Measurements from ENCODE around the gene LSAMP.

Gene LSAMP

GRCh38 chr3:116254541-116254940, 190.7 kb downstream of the LSAMP start:
- Histone ChIP-seq H3K79me1 (ENCODE audit: low read length) (no peaks in the 10 kb centered on the region), H3K4me3 (ENCODE audit: low read depth, low read length) (no peak overlapping the region), H3K27ac (ENCODE audit: low read depth, low read length) (no peak overlapping the region), H2BK120ac (ENCODE audit: insufficient read depth, low read length, poor library complexity) (no peak overlapping the region), H4K8ac (ENCODE audit: low read depth, low read length) (no peak overlapping the region), H2AK5ac (ENCODE audit: low read length) (no peak overlapping the region), H3K79me2 (ENCODE audit: control insufficient read depth, insufficient read depth, low read length, poor library complexity) (no peaks in the 10 kb centered on the region), H2BK12ac (ENCODE audit: low read length) (no peak overlapping the region), H2AFZ (ENCODE audit: insufficient read depth, low read length, poor library complexity) (no peak overlapping the region), H3K4ac (ENCODE audit: low read depth, low read length) (no peak overlapping the region), H3K14ac (ENCODE audit: low read length) (no peak overlapping the region), H3K23ac (ENCODE audit: low read length) (no peak overlapping the region), H3K27me3 (ENCODE audit: insufficient read depth, low read length) (no peaks in the 10 kb centered on the region), H3K4me1 (ENCODE audit: control insufficient read depth in 1 of 2, insufficient read depth in 2 of 2, low read length in 2 of 2) (no peaks in the 10 kb centered on the region), H4K91ac (ENCODE audit: low read depth, low read length) (no peak overlapping the region), H3K9ac (ENCODE audit: low read length) (no peak overlapping the region), H2BK5ac (ENCODE audit: low read depth, low read length, poor library complexity) (no peak overlapping the region), H3K4me2 (ENCODE audit: low read length) (no peak overlapping the region), H3K18ac (ENCODE audit: low read length) (no peak overlapping the region), H4K12ac (ENCODE audit: low read depth, low read length) (no peak overlapping the region), H3K9me3 (ENCODE audit: insufficient read depth, low read depth, low read length) (no peaks in the 10 kb centered on the region), H3K36me3 (ENCODE audit: control insufficient read depth in 1 of 2, insufficient read depth in 2 of 2, low read length in 2 of 2) (no peaks in the 10 kb centered on the region)
- DNase-seq, result no peak
- WGBS (ENCODE audit: extremely low coverage, insufficient coverage, insufficient read length), result no CpG with 5 or more reads among the region's 3 CpGs

- no peak overlapping the region for H3K9ac ChIP-seq (ENCODE audit: low read length)
- H2AFZ ChIP-seq (ENCODE audit: insufficient read depth, low read length, poor library complexity), result no peak overlapping the region
- H2BK120ac ChIP-seq (ENCODE audit: insufficient read depth, low read length, poor library complexity), result no peak overlapping the region
- H3K4me2 ChIP-seq (ENCODE audit: low read length), result no peak overlapping the region
- H4K8ac ChIP-seq (ENCODE audit: low read depth, low read length), result no peak overlapping the region
- H3K4ac ChIP-seq (ENCODE audit: low read depth, low read length), result no peak overlapping the region
- no CpG with 5 or more reads among the region's 4 CpGs for WGBS (ENCODE audit: extremely low coverage, insufficient coverage, insufficient read length)
- no peak overlapping the region for H3K27ac ChIP-seq (ENCODE audit: low read depth, low read length)
- H3K4me1 ChIP-seq (ENCODE audit: control insufficient read depth in 1 of 2, insufficient read depth in 2 of 2, low read length in 2 of 2), result no peaks in the 10 kb centered on the region
- H3K79me2 ChIP-seq (ENCODE audit: control insufficient read depth, insufficient read depth, low read length, poor library complexity), result no peaks in the 10 kb centered on the region
- H3K4me3 ChIP-seq (ENCODE audit: low read depth, low read length), result no peak overlapping the region
- H2BK5ac ChIP-seq (ENCODE audit: low read depth, low read length, poor library complexity), result no peak overlapping the region
- no peak overlapping the region for H3K23ac ChIP-seq (ENCODE audit: low read length)
- H2BK12ac ChIP-seq (ENCODE audit: low read length), result no peak overlapping the region
- no peaks in the 10 kb centered on the region for H3K27me3 ChIP-seq (ENCODE audit: insufficient read depth, low read length)
- DNase-seq, result no peak
- no peaks in the 10 kb centered on the region for H3K9me3 ChIP-seq (ENCODE audit: insufficient read depth, low read depth, low read length)
- H3K18ac ChIP-seq (ENCODE audit: low read length), result no peak overlapping the region
- H2AK5ac ChIP-seq (ENCODE audit: low read length), result no peak overlapping the region
- H4K91ac ChIP-seq (ENCODE audit: low read depth, low read length), result no peak overlapping the region
- no peak overlapping the region for H4K12ac ChIP-seq (ENCODE audit: low read depth, low read length)
- H3K14ac ChIP-seq (ENCODE audit: low read length), result no peak overlapping the region
- H3K79me1 ChIP-seq (ENCODE audit: low read length), result no peaks in the 10 kb centered on the region
- H3K36me3 ChIP-seq (ENCODE audit: control insufficient read depth in 1 of 2, insufficient read depth in 2 of 2, low read length in 2 of 2), result no peaks in the 10 kb centered on the region
Observed at GRCh38 chr3:116253511-116253910, 191.8 kb downstream of the LSAMP start.

GRCh38 chr3:116247605-116248004, 197.7 kb downstream of the LSAMP start:
- H3K4me3 ChIP-seq (ENCODE audit: low read depth, low read length), result no peak overlapping the region
- no peak overlapping the region for H4K12ac ChIP-seq (ENCODE audit: low read depth, low read length)
- H3K18ac ChIP-seq (ENCODE audit: low read length), result no peak overlapping the region
- no peaks in the 10 kb centered on the region for H3K4me1 ChIP-seq (ENCODE audit: control insufficient read depth in 1 of 2, insufficient read depth in 2 of 2, low read length in 2 of 2)
- no peak overlapping the region for H4K91ac ChIP-seq (ENCODE audit: low read depth, low read length)
- H2AK5ac ChIP-seq (ENCODE audit: low read length), result no peak overlapping the region
- no peak overlapping the region for H3K4ac ChIP-seq (ENCODE audit: low read depth, low read length)
- H3K27ac ChIP-seq (ENCODE audit: low read depth, low read length), result no peak overlapping the region
- H2BK5ac ChIP-seq (ENCODE audit: low read depth, low read length, poor library complexity), result no peak overlapping the region
- H3K9ac ChIP-seq (ENCODE audit: low read length), result no peak overlapping the region
- H2BK120ac ChIP-seq (ENCODE audit: insufficient read depth, low read length, poor library complexity), result no peak overlapping the region
- no peak overlapping the region for H3K4me2 ChIP-seq (ENCODE audit: low read length)
- no peak overlapping the region for H3K14ac ChIP-seq (ENCODE audit: low read length)
- H3K79me2 ChIP-seq (ENCODE audit: control insufficient read depth, insufficient read depth, low read length, poor library complexity), result no peaks in the 10 kb centered on the region
- H2AFZ ChIP-seq (ENCODE audit: insufficient read depth, low read length, poor library complexity), result no peak overlapping the region
- H2BK12ac ChIP-seq (ENCODE audit: low read length), result no peak overlapping the region
- no peaks in the 10 kb centered on the region for H3K27me3 ChIP-seq (ENCODE audit: insufficient read depth, low read length)
- no peak for DNase-seq
- H3K79me1 ChIP-seq (ENCODE audit: low read length), result no peaks in the 10 kb centered on the region
- no peak overlapping the region for H3K23ac ChIP-seq (ENCODE audit: low read length)
- no peaks in the 10 kb centered on the region for H3K36me3 ChIP-seq (ENCODE audit: control insufficient read depth in 1 of 2, insufficient read depth in 2 of 2, low read length in 2 of 2)
- no peaks in the 10 kb centered on the region for H3K9me3 ChIP-seq (ENCODE audit: insufficient read depth, low read depth, low read length)
- WGBS (ENCODE audit: extremely low coverage, insufficient coverage, insufficient read length), result no CpG with 5 or more reads among the region's 1 CpG
- no peak overlapping the region for H4K8ac ChIP-seq (ENCODE audit: low read depth, low read length)

- Histone ChIP-seq H3K18ac (ENCODE audit: low read length) (no peak overlapping the region), H4K8ac (ENCODE audit: low read depth, low read length) (no peak overlapping the region), H2AFZ (ENCODE audit: insufficient read depth, low read length, poor library complexity) (no peak overlapping the region), H3K9ac (ENCODE audit: low read length) (no peak overlapping the region), H3K27ac (ENCODE audit: low read depth, low read length) (no peak overlapping the region), H3K4me3 (ENCODE audit: low read depth, low read length) (no peak overlapping the region), H3K79me1 (ENCODE audit: low read length) (no peaks in the 10 kb centered on the region), H2BK120ac (ENCODE audit: insufficient read depth, low read length, poor library complexity) (no peak overlapping the region), H3K4me1 (ENCODE audit: control insufficient read depth in 1 of 2, insufficient read depth in 2 of 2, low read length in 2 of 2) (no peaks in the 10 kb centered on the region), H4K12ac (ENCODE audit: low read depth, low read length) (no peak overlapping the region), H3K23ac (ENCODE audit: low read length) (no peak overlapping the region), H3K36me3 (ENCODE audit: control insufficient read depth in 1 of 2, insufficient read depth in 2 of 2, low read length in 2 of 2) (no peaks in the 10 kb centered on the region), H3K79me2 (ENCODE audit: control insufficient read depth, insufficient read depth, low read length, poor library complexity) (no peaks in the 10 kb centered on the region), H3K4me2 (ENCODE audit: low read length) (no peak overlapping the region), H2BK12ac (ENCODE audit: low read length) (no peak overlapping the region), H3K4ac (ENCODE audit: low read depth, low read length) (no peak overlapping the region), H3K9me3 (ENCODE audit: insufficient read depth, low read depth, low read length) (no peaks in the 10 kb centered on the region), H3K27me3 (ENCODE audit: insufficient read depth, low read length) (no peaks in the 10 kb centered on the region), H3K14ac (ENCODE audit: low read length) (no peak overlapping the region), H2AK5ac (ENCODE audit: low read length) (no peak overlapping the region), H2BK5ac (ENCODE audit: low read depth, low read length, poor library complexity) (no peak overlapping the region), H4K91ac (ENCODE audit: low read depth, low read length) (no peak overlapping the region)
- DNase-seq, result no peak
- WGBS (ENCODE audit: extremely low coverage, insufficient coverage, insufficient read length), result no CpG with 5 or more reads among the region's 7 CpGs
Observed at GRCh38 chr3:116246406-116246980, 198.8 kb downstream of the LSAMP start.

Measured in trophoblast cell (in vitro differentiated cells and primary cell).